A549 (cell line): ENCODE measurements around the gene NOL7. TPM values are rescaled to one million over a fixed set of nuclear protein-coding genes. Genes with fewer than 3 reads are reported as not detected.
A peak's percentile ranks its signal among the peaks of the same experiment; 100 is the strongest.

Source experiments
- ATAC-seq, 2 experiments: fragments of 200-7000 bp in 1 of 2; fragments of >200 bp in 1 of 2; cut with Nextera tagmentation in 1 of 2; cut with Tn5 transposase in 1 of 2; 3 replicates each; pipeline versions ENCODE4 v1.8.0 to v1.9.1; 2018 to 2020; ENCODE audit warnings: mild to moderate bottlenecking in 1 of 2, moderate library complexity in 1 of 2
- CTCF ChIA-PET: fragments of 300-600 bp; sonication (Branson Sonifier 250); formaldehyde crosslinking; extraction: SDS; loops from one replicate; lab custom pipeline; 2021; ENCODE audit warnings: antibody characterized with exemption, inconsistent platforms; lab: Yijun Ruan, JAX
- POLR2A ChIA-PET: fragments of 350-600 bp; formaldehyde crosslinking; extraction: SDS; loops from one replicate; lab custom pipeline; 2021; ENCODE audit warnings: antibody characterized with exemption, inconsistent platforms; lab: Yijun Ruan, JAX
- DNase-seq, 2 experiments: peaks; one replicate each; pipeline versions ENCODE4 v3.0.0 to v3.0.0-alpha.2; 2011 to 2016; ENCODE audit warnings: low read depth in 1 of 2, low spot score in 1 of 2
- FAIRE-seq: peaks from 2 replicates; lab custom pipeline; 2011; peaks lifted over from hg19 to GRCh38; lab: Jason Lieb, UNC
- H3K27ac ChIP-seq, 2 experiments: fragments of >200 bp; sonication (Bioruptor Twin); formaldehyde crosslinking; 3 replicates each; pipeline ENCODE4 v1.5.1; 2016 to 2017
- H3K4me1 ChIP-seq: fragments of >200 bp; sonication (Bioruptor Twin); formaldehyde crosslinking; 3 replicates; pipeline ENCODE4 v1.6.1; 2016
- H3K4me2 ChIP-seq: fragments of >200 bp; sonication (Bioruptor Twin); formaldehyde crosslinking; 3 replicates; pipeline ENCODE4 v1.6.1; 2016
- H3K4me3 ChIP-seq: fragments of >200 bp; sonication (Bioruptor Twin); formaldehyde crosslinking; 3 replicates; pipeline ENCODE4 v1.5.1; 2016
- H3K9me3 ChIP-seq: fragments of >200 bp; sonication (Bioruptor Twin); formaldehyde crosslinking; 3 replicates; pipeline ENCODE4 v1.6.1; 2016
- BHLHE40 ChIP-seq: IDR thresholded peaks from 2 replicates; pipeline ENCODE4 v1.6.1; 2012; ENCODE audit warnings: low read depth, low read length, inconsistent platforms
- CBX2 ChIP-seq: fragments of 200-600 bp; sonication (generic); IDR thresholded peaks from 2 replicates; pipeline ENCODE4 v1.6.1; 2016; ENCODE audit warnings: low read depth, mild to moderate bottlenecking, borderline replicate concordance
- CBX8 ChIP-seq: fragments of 200-600 bp; sonication (generic); IDR thresholded peaks from 2 replicates; pipeline ENCODE4 v1.6.1; 2016
- CHD4 ChIP-seq: fragments of 200-600 bp; sonication (generic); IDR thresholded peaks from 2 replicates; pipeline ENCODE4 v1.6.1; 2016; ENCODE audit warnings: antibody characterized with exemption, mild to moderate bottlenecking, borderline replicate concordance
- EHF ChIP-seq: fragments of 250-450 bp; sonication (Bioruptor Pico); IDR thresholded peaks from 2 replicates; pipeline ENCODE4 v1.5.0; 2020; ENCODE audit warnings: mild to moderate bottlenecking
- EP300 ChIP-seq, 2 experiments: fragments of >200 bp; sonication (Bioruptor Twin); formaldehyde crosslinking; IDR thresholded peaks; 2 replicates in 1 of 2; 3 replicates in 1 of 2; pipeline ENCODE4 v1.6.1; 2016 to 2017
- FOSL2 ChIP-seq, 2 experiments: fragments of 450-650 bp in 1 of 2; fragments of >200 bp in 1 of 2; sonication (Bioruptor Twin) in 1 of 2; formaldehyde crosslinking; IDR thresholded peaks; 2 replicates each; pipeline versions ENCODE4 v1.5.0 to v1.6.1; 2016 to 2020; ENCODE audit warnings: mild to moderate bottlenecking in 1 of 2, moderate library complexity in 1 of 2
- FOXS1 ChIP-seq: fragments of 250-450 bp; sonication (Bioruptor Pico); IDR thresholded peaks from 2 replicates; pipeline ENCODE4 v1.5.0; 2020; ENCODE audit warnings: mild to moderate bottlenecking, moderate library complexity
- HOXA7 ChIP-seq: fragments of 250-450 bp; sonication (Bioruptor Pico); IDR thresholded peaks from 2 replicates; pipeline ENCODE4 v1.5.0; 2020; ENCODE audit warnings: mild to moderate bottlenecking, moderate library complexity
- HOXB13 ChIP-seq: fragments of 250-450 bp; sonication (Bioruptor Pico); IDR thresholded peaks from 2 replicates; pipeline ENCODE4 v1.5.0; 2020; ENCODE audit warnings: low read depth, mild to moderate bottlenecking, moderate library complexity
- HOXB5 ChIP-seq: fragments of 250-450 bp; sonication (Bioruptor Pico); IDR thresholded peaks from 2 replicates; pipeline ENCODE4 v1.5.0; 2020; ENCODE audit warnings: mild to moderate bottlenecking, moderate library complexity
- JUN ChIP-seq, 2 experiments: fragments of >200 bp; sonication (Bioruptor Twin); formaldehyde crosslinking; IDR thresholded peaks; 2 replicates in 1 of 2; 3 replicates in 1 of 2; pipeline ENCODE4 v1.6.1; 2016 to 2017
- KDM1A ChIP-seq: fragments of 200-600 bp; sonication (generic); IDR thresholded peaks from 2 replicates; pipeline ENCODE4 v1.6.1; 2016; ENCODE audit warnings: low read depth, mild to moderate bottlenecking
- MAFK ChIP-seq: fragments of 450-650 bp; IDR thresholded peaks from 2 replicates; pipeline ENCODE4 v1.6.1; 2014; ENCODE audit not compliant: partially characterized antibody
- MAZ ChIP-seq: fragments of 150-350 bp; IDR thresholded peaks from 2 replicates; pipeline ENCODE4 v1.6.1; 2014; ENCODE audit warnings: antibody characterized with exemption, low read depth, low read length, borderline replicate concordance
- MYC ChIP-seq: IDR thresholded peaks from 2 replicates; pipeline ENCODE4 v1.6.1; 2012; ENCODE audit warnings: mild to moderate bottlenecking, inconsistent platforms, low read length, improper control_type of control experiment, borderline replicate concordance
- PHF8 ChIP-seq: fragments of 200-600 bp; sonication (generic); IDR thresholded peaks from 2 replicates; pipeline ENCODE4 v1.6.1; 2016; ENCODE audit warnings: low read depth, mild to moderate bottlenecking, antibody characterized with exemption, moderate library complexity, borderline replicate concordance
- POLR2AphosphoS2 ChIP-seq: conservative IDR thresholded peaks from 2 replicates; pipeline ENCODE4 v1.6.1; 2012; ENCODE audit warnings: low read length, improper control_type of control experiment, inconsistent platforms
- RCOR1 ChIP-seq: fragments of 150-350 bp; IDR thresholded peaks from 2 replicates; pipeline ENCODE4 v1.6.1; 2014; ENCODE audit warnings: antibody characterized with exemption, low read length, low read depth
- RFX5 ChIP-seq: fragments of 450-650 bp; IDR thresholded peaks from 2 replicates; pipeline ENCODE4 v1.7.1; 2014; ENCODE audit warnings: antibody characterized with exemption, mild to moderate bottlenecking, moderate library complexity
- RNF2 ChIP-seq: fragments of 200-600 bp; sonication (generic); IDR thresholded peaks from 2 replicates; pipeline ENCODE4 v1.6.1; 2016; ENCODE audit warnings: low read depth, mild to moderate bottlenecking, antibody characterized with exemption, moderate library complexity, borderline replicate concordance
- SMC3 ChIP-seq: fragments of >200 bp; sonication (Bioruptor Twin); formaldehyde crosslinking; IDR thresholded peaks from 3 replicates; pipeline ENCODE4 v1.6.1; 2018; ENCODE audit warnings: inconsistent platforms
- ZFP36 ChIP-seq: fragments of 450-650 bp; IDR thresholded peaks from 2 replicates; pipeline ENCODE4 v1.6.1; 2014; ENCODE audit warnings: borderline replicate concordance; ENCODE audit not compliant: partially characterized antibody
- WGBS: methylation state at CpG from one replicate; pipeline ENCODE4 v1.1.6; 2017; ENCODE audit errors: missing lambda C conversion rate; 5-methylcytosine and 5-hydroxymethylcytosine counted together
- polyA plus RNA-seq, 4 experiments: library from polyadenylated mRNA; depleted of rRNA in 3 of 4; stranded (reverse); fragments of >200 nt; fragmentation: RNase III in 1 of 4; extraction: RNeasy Plus Mini Kit Qiagen cat#74134 plus additional on column Dnase treatment in 1 of 4; gene quantifications; 2 replicates in 3 of 4; 3 replicates in 1 of 4; pipeline ENCODE4 v1.2.3, GENCODE V29; 2011 to 2017
- TF ChIP-seq, protein P1 (sequence below): fragments of >200 bp; sonication (Bioruptor Twin); formaldehyde crosslinking; IDR thresholded peaks from 3 replicates; pipeline ENCODE4 v1.5.1; 2016
- TF ChIP-seq, protein P2 (sequence below): IDR thresholded peaks from 2 replicates; pipeline ENCODE4 v1.6.1; 2012; ENCODE audit warnings: low read depth, borderline replicate concordance
- TF ChIP-seq, protein P3 (sequence below): fragments of 450-650 bp; IDR thresholded peaks from 2 replicates; pipeline ENCODE4 v1.6.1; 2014; ENCODE audit warnings: antibody characterized with exemption
- TF ChIP-seq, protein P4 (sequence below): IDR thresholded peaks from 2 replicates; pipeline ENCODE4 v1.6.1; 2012

NOL7 gene
- polyA plus RNA-seq, 2 of the 4 experiments (the other 2 are of a cell fraction) = 75.1 to 85.9 TPM

DNA sequence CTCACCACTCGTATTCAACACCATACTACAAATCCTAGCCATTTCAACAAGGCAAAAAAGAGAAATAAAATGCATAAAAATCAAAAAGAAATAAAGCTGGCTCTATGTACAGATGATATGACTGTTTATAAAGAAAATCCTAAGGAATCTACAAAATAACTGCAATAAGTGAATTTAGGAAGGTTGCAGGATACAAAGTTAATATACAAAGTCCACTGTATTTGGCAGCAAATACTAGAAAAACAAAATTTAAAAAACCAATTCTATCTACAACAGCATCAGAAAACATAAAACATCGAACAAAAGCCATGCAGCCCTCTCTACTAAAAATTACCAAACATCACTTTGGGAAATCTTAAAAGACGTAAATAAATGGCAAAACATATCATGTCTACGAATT, 48.9 kb downstream of the NOL7 start:
- POLR2A ChIA-PET = no interaction called here
- CTCF ChIA-PET = interaction anchor here (0.6 kb wide), 1 partner anchor 769 kb away, joined by 4 read pairs; no protein-coding TSS in a partner anchor
- Histone ChIP-seq H3K27ac (no peak overlapping the region), H3K9me3 (no peaks in the 10 kb centered on the region)
- TF ChIP-seq SMC3 (no peak), JUN (IDR thresholded peaks at IDR 0.05) (no peak), EP300 (IDR thresholded peaks at IDR 0.05) (no peak), FOSL2 (IDR thresholded peaks at IDR 0.05) (no peak), FOSL2 (CRISPR knock-in tag; IDR thresholded peaks at IDR 0.05) (no peak), CBX2 (no peak), HOXB13 (no peak), POLR2AphosphoS2 (no peak), MAZ (no peak), FOXS1 (no peak), BHLHE40 (no peak), RCOR1 (no peak), KDM1A (no peak), MAFK (no peak), MYC (no peak), ZFP36 (no peak)
- TF ChIP-seq, protein P1, sequence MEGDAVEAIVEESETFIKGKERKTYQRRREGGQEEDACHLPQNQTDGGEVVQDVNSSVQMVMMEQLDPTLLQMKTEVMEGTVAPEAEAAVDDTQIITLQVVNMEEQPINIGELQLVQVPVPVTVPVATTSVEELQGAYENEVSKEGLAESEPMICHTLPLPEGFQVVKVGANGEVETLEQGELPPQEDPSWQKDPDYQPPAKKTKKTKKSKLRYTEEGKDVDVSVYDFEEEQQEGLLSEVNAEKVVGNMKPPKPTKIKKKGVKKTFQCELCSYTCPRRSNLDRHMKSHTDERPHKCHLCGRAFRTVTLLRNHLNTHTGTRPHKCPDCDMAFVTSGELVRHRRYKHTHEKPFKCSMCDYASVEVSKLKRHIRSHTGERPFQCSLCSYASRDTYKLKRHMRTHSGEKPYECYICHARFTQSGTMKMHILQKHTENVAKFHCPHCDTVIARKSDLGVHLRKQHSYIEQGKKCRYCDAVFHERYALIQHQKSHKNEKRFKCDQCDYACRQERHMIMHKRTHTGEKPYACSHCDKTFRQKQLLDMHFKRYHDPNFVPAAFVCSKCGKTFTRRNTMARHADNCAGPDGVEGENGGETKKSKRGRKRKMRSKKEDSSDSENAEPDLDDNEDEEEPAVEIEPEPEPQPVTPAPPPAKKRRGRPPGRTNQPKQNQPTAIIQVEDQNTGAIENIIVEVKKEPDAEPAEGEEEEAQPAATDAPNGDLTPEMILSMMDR = no peak
- TF ChIP-seq, protein P2, sequence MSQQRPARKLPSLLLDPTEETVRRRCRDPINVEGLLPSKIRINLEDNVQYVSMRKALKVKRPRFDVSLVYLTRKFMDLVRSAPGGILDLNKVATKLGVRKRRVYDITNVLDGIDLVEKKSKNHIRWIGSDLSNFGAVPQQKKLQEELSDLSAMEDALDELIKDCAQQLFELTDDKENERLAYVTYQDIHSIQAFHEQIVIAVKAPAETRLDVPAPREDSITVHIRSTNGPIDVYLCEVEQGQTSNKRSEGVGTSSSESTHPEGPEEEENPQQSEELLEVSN = no peak
- TF ChIP-seq, protein P3, sequence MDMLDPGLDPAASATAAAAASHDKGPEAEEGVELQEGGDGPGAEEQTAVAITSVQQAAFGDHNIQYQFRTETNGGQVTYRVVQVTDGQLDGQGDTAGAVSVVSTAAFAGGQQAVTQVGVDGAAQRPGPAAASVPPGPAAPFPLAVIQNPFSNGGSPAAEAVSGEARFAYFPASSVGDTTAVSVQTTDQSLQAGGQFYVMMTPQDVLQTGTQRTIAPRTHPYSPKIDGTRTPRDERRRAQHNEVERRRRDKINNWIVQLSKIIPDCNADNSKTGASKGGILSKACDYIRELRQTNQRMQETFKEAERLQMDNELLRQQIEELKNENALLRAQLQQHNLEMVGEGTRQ = no peak
- TF ChIP-seq, protein P4, sequence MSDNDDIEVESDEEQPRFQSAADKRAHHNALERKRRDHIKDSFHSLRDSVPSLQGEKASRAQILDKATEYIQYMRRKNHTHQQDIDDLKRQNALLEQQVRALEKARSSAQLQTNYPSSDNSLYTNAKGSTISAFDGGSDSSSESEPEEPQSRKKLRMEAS = no peak
- TF ChIP-seq, all 56 proteins: peak for 0
- no peak for ATAC-seq
- no peak for DNase-seq
- FAIRE-seq = no peak
- Histone ChIP-seq H3K4me1 (peaks cover 19% of the 10 kb centered on the region; the same call in 2 of the 3 replicates), H3K4me3 (no peak overlapping the region), H3K4me2 (no peak overlapping the region)
- WGBS = 89% methylated on average over 4 of the region's 4 CpGs

DNA sequence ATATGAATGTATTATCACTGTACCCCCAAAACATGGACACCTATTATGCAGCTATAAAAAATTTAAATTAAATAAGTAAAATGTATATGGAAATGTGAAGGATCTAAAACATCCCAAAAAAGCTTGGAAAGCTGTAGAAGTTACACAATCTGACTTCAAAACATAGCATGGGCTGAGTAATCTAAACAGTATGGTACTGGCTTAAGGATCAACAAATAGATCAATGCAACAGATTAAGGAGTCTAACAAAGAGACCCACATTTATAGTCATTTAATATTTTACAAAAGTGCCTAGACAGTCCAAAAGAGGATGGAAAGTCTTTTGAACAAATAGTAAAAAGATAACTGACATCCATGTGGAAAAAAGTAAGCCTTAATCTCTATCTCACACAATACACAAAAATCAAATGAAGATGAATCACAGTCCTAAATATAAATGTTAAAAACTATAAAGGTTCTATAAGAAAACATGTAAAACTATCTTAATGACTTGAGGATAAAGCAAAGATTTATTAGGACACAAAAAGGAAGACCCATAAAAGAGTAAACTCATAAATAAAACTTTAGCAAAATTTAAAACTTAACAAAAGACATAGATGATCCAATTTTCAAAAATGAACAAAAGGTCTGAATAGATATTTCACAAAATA, 49.7 kb downstream of the NOL7 start:
- no peak for TF ChIP-seq CBX8
- no peak for TF ChIP-seq EP300 (IDR thresholded peaks at IDR 0.05)
- no peak for TF ChIP-seq PHF8
- TF ChIP-seq FOXS1 = no peak
- no peak for TF ChIP-seq HOXA7 (CRISPR knock-in tag)
- no peak for TF ChIP-seq CHD4
- TF ChIP-seq RNF2 = no peak
- TF ChIP-seq MAZ = no peak
- TF ChIP-seq RFX5 = no peak
- no peak for TF ChIP-seq EHF
- TF ChIP-seq CBX2 = no peak
- TF ChIP-seq HOXB5 (CRISPR knock-in tag) = no peak
- TF ChIP-seq FOSL2 (IDR thresholded peaks at IDR 0.05) = no peak
- TF ChIP-seq FOSL2 (CRISPR knock-in tag; IDR thresholded peaks at IDR 0.05) = no peak
- TF ChIP-seq, all 56 proteins: peak for 0
- Histone ChIP-seq H3K9me3 (peaks cover 1% of the 10 kb centered on the region; the same call in 1 of the 3 replicates), H3K4me1 (peaks cover 19% of the 10 kb centered on the region; the same call in 2 of the 3 replicates), H3K27ac (no peak overlapping the region), H3K4me2 (peak overlapping the region; percentile 5; the same call in 2 of the 3 replicates), H3K4me3 (no peak overlapping the region)
- no peak for DNase-seq
- ATAC-seq = no peak
- no peak for FAIRE-seq
- POLR2A ChIA-PET = no interaction called here
- CTCF ChIA-PET = interaction anchor here (0.6 kb wide), 1 partner anchor 770 kb away, joined by 4 read pairs; no protein-coding TSS in a partner anchor
